Stimulated activated CD8-positive, alpha-beta memory T cell treated with anti-CD3 and anti-CD28 coated beads, Interleukin-2, amount 100 ng/mL, for 1 hour (primary cell): ENCODE data around the gene SCN10A.

ENCODE experiments used
- DNase-seq, 2 donors: peaks; one replicate each; pipeline ENCODE4 v3.0.0-alpha.2; 2020; ENCODE audit warnings: low read depth in 2 of 2

SCN10A gene

DNA sequence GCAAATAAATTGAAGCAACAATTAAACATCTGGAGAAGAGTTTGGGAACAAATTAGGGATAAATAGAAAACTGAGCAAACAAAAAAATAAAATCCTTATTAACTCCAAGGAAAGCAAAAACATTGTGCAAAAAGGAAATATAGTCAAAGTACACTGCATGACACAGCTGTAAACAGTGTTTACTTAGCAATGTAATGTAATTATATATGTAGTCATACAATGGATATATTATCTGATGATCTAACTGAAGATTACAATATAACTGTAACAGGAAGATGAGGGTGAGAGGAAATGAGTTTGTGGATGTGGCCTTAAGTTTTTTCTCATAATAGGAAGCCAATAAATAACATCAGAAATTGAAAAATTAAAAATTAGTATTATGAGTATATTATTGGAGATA is 42.5 kb downstream of the SCN10A start:
- no peak for DNase-seq

DNA sequence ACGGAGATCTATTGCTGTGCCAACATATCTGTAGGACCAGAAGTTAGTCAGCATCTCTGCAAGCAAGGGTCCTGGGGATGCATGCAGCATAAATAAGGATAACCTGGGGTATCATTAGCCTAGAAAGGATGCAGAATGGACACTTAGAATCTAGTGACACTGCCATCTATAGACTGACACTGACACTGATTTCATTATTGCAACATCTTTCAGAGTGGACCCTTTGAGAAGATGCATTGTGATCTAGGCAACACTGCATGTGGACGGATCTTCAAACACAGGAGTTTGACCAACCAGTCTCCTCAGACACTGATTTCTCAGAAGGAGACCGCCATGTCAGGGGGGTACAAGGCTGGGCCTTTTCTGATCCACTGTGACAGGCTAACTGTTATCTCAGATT is 52.4 kb downstream of the SCN10A start:
- DNase-seq, result no peak

DNA sequence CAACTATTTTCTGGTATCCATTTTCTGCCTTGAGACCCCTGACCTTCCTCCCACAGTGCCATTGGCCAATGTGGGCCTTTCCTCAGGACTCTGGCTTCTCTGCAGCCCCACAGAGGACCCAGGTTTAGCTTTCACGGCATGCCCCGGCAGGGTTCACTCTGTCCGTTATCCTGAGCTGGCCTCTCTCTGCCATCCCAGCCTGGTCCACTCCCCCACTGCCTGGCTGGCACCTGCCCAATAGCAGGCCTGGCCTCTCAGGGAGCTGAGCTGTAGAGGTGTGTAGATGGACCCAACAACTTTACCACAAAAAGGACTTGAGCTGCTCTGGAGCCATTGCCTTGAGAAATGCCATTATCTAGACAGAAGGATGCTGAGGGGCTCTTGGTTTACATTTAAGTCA is 57.5 kb downstream of the SCN10A start:
- DNase-seq, result no peak

DNA sequence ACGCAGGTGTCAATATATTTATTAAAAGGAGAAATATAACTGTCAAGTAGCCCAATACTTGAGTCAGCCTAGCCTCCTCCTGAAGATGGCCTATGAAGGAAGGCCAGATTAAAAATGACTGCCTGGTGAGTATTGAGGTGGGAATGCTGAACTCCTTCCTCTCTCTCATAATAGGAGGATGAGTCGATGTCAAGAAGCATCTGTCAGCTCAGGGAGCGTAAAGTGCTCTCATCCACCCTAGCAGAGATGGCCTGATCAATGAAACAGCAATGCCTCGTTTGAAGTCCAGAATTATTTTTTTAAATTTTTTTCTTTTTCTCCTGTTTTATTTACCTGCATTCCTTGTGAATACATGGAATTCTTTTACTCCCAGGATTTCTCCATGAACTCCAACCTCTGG is 58.3 kb downstream of the SCN10A start:
- no peak for DNase-seq

DNA sequence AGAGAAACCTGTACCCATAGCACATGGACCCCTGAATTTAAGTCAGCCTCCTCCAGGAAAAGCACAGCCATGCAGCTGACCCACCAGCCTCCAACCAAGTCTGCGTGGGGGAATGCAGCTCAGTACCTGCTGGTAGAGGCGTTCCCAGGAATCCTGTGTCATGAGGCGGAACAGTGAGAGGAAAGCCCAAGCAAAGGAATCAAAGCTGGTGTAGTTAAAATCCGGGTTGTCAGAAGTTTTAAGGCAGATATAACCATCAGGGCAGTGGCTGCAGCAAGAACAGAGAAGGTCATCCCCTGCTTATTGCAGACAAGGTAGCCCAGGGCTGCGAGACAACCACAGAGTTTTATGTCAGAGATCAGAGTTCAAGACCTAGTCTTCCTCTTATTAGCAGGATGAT is 59.1 kb downstream of the SCN10A start:
- no peak for DNase-seq

DNA sequence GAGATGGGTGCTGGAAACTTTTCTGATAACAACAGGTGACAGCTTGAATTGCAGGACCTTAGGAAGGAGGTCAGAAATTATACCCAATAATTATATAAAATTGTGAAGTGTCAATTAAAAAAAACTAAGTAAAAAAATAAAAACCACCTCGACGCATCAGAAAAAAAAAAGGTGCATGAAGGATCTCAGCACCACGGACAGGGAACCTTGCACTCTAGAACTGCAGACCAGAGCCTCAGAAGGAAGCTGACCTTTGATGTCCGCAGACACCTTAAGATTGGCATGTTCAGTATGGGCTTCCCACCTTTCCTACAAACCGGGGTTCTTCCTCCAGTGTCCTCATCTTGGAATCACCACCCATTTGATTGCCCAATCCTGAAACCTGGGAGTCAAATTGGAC is 60.9 kb downstream of the SCN10A start:
- no peak for DNase-seq

DNA sequence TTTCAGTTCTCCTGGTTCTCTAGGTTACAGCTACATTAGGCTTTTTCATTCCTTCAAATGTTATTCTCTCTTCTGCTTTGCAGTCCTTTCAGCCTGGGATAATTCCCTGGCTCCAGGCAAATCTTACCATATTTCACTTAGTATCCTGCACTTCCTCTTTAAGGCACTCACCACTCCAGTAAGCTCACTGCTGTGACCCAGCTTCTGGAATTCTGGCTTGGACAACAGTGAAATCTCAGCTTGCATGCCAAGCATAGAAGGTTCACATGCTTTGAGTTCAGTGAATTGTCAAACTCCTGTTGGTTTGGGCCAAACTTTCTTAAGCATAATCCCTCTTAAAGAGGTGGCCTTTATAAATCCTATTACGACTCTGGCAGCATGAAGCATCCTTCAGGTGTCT is 69.4 kb downstream of the SCN10A start:
- no peak for DNase-seq

DNA sequence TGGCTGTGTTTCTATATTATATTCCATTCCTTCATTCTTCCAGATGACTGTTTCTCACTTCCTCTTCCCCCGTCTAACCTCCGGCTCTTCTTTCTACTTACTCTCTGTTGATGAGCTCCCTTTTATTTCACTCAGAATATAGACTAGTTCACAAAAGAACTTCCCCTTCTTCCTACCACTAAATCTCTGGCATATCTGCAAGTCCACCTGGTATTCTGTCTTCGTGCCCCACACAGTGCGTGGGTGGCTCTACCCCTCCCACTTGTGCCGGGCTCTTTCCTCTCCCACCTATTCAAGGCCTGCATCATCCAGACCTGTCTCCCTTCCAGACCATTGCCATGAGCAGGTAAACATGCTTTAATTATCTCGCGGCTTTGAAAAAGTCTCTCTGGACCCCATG is 73.0 kb downstream of the SCN10A start:
- no peak for DNase-seq

DNA sequence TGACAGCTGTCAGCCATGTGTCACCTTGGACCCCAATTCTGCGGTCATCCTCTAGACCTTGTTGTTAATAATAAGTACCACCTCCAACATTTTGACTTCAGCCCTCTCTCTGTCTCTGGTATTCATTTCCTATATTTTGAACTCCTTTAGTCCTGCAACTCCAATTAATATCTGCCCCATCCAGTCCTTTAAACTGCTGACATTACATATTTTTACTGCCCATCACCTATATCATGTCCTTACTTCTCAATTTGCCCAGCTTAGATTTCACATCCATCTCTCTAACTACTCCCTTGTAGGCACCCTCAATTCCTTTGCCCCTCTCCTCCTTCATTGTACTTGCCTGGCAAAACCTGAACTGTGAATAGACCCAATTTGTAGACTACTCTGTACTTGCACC is 73.5 kb downstream of the SCN10A start:
- DNase-seq, result no peak

DNA sequence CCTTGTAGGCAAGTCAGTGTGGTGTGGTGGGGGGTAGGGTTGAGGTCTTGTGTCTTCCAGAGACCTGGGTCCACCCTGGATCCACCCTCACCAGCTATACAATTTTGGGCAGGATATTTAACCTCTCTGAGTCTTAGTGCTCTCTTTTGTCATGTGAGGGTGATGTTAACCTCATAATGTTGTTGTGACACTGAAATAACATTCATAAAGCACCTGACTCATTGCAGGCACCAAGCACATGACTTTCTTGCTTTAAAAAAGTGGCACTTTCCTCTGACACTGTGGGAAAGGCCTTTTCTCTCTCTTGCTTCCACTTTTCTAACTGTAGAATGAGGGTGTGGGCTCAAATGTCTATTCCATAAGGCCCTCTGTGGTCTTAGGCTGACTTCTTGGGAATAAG is 75.5 kb downstream of the SCN10A start:
- DNase-seq, result no peak

DNA sequence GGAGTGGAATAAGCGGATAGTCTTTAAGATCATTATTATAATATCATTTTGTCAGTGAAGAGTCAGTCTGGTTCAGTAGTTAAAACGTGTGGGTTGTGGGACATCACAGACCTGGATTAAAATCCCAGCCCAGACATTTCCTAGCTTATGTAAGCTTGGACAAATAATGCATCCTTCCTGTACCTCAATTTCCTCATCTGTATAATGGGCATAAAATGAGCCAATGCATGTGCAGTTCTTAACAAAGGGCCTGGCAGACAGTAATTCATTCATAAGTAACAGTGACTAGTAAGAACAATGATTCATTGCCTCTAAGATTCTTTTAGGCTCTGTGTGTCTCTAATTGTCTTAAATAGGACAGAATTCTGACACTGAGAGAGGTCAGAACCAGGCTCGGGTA is 76.1 kb downstream of the SCN10A start:
- no peak for DNase-seq

DNA sequence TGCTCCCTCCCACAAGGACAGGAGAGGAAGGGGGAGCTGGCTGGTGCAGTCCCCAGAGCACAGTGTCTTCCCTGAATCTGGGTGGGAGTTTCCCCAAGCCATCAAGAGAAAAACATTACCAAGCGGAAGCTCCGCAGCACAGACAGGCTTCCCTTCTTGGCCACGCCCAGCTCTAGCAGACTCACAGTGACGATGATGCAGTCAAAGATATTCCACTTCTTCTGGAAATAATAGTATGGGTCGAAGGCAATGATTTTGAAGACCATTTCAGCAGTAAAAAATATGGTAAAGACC is 76.7 kb downstream of the SCN10A start:
- no peak for DNase-seq

DNA sequence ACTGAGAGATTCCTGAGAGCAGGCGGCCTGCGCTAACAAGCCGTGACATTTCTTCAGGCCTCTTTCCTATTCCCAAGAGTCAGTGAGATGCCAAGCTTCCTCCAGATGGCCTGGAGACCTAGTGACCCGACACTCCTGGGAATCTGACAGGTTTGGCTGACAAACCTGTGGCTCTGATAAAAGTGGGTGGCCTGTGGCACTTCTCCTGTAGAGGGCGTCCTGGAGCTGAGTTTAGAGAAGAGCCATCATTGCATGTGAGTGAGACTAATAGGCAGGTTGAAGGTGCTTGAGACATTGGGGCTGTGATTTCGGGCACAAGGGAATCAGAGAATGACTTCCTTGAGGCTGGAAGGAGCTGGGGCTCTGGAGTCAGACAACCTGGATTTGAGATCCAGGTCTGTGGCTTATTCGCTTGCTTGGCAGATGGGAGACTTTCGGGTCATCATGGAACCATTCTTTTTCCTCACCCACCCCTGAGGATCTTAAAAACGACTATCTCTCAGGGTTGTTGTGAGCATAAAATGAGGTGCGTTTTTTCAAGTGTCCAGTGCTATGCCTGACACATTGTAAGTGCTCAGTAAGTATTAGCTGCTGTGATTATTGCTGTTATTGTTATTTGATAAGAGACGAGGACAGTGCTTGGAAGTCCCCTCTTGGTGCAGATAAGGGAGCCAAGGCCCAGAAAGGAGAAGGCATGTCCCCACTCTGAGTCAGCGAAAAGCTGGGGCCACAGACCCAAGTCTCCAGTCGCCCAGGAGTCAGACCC is 77.2 kb downstream of the SCN10A start:
- no peak for DNase-seq

DNA sequence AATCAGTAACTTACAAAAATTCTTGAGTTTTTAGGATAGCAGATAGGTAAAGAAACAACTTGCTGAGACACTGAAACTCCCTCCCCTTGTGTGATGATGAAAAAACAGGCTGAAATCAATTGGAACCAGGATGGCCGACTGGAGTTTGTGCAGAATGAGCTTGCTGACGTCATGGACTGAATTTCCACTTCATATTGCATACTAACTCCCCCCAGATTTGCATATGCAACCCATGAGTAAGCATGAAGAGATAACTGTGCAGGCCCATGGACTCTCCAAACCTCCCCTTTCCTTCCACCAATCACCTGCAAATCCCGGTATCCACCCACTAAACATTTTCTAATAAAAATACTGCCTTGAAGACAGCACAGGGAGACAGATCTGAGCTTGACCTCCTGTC is 84.5 kb downstream of the SCN10A start:
- DNase-seq, result no peak

DNA sequence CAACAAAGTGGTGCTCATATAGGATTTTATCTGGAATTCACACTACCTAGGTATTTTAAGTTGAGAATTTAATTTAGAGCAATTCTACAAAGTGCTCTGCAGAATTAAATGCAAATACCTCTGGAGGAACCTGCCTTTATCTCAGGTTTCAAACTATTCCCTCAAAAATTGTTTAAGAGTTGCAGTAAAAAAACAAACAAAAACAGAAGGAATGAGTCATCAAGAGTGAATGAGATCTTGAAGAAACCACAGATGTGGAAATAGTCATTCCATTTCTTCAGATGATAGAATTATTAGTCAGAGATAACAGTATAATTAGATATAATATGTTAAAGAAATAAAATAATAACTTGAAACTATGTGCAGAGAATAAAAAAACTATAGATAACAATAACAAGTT is 85.7 kb downstream of the SCN10A start:
- DNase-seq, result no peak

DNA sequence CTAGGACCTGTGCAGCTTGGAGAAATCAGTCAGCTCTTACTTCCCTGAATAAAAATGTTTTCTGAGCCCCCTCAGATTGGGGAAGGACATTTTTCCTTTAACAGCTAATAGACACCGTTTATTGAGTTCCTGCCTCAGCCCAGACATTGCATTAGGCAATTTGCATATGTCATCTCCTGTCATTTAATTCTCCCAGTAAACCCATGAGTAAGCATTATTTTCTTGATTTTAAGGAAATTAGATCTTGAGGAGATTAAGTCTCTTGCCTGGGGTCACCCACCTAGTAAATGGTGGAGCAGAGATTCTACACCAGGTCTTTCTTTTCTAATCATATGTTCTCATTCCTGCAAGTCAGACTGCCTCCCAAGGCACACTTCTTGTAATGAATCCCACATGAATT is 88.0 kb downstream of the SCN10A start:
- DNase-seq, result no peak

DNA sequence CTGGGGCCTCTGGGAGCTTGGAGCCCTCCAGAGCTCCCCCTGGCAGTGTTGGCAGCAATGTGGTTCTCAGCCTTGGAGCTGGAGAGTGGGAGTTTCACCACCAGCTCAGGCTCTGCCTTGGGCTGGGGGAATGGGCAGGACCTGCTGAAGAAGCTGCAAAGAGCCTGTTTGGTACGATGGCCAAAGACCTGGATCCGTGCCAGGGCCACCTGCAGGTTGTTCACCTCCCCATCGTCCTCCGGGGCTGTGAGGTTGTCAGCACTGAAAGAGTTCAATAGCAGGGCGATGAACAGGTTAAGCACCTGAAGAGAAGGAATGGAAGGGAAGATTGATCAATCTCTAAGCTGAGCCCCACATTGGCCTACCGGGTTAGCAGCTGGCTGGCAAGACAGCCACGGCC is 89.3 kb downstream of the SCN10A start:
- no peak for DNase-seq

DNA sequence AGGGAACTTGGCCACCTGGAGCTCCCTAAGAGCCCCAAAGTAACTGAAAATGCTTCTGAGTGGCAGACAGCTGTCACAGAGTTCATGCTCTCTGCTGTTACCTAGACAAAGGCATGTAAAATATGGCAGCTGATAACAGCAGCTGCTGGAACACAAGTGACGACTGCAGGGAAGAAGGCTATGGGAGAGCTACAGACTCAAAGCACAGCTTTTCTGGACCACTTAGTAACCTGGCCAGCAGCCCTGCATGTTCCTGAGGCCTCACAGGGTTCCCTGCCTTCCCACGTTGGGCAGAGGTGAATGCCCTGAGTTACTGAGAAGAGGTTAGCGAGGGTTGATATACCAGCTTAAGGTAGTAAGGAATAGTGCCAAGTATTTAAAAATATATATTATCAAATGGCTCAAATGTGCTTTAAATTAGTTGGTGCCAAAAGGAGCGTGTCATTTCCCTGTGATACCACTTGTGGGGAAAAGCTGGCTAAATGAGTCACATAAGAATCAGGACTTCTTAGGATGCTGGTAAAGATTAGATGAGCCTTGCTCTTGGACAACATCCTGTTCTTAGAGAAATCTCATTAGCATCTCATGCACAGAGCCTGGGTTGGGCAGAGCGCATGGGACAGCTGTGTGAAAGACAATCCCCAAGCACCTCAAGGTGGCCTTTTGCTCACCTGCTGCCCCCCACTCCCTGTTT is 90.1 kb downstream of the SCN10A start:
- DNase-seq, result no peak

DNA sequence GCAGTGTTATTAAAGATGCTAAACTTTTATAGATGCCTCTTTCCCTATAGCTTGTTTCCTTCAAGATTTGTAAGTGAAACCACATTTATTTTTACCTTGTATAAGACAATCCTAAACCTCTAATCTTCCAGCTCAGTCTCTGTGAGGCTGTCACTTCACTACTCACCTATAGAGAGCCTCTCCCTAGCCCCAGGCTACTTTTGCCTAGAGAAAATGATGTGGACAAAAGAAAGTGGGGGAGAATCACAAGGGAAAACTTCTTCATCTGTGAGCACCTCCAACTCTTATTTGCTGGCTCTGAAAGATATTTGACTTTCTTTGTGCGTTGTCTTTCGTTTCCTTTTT is 91.7 kb downstream of the SCN10A start:
- no peak for DNase-seq

DNA sequence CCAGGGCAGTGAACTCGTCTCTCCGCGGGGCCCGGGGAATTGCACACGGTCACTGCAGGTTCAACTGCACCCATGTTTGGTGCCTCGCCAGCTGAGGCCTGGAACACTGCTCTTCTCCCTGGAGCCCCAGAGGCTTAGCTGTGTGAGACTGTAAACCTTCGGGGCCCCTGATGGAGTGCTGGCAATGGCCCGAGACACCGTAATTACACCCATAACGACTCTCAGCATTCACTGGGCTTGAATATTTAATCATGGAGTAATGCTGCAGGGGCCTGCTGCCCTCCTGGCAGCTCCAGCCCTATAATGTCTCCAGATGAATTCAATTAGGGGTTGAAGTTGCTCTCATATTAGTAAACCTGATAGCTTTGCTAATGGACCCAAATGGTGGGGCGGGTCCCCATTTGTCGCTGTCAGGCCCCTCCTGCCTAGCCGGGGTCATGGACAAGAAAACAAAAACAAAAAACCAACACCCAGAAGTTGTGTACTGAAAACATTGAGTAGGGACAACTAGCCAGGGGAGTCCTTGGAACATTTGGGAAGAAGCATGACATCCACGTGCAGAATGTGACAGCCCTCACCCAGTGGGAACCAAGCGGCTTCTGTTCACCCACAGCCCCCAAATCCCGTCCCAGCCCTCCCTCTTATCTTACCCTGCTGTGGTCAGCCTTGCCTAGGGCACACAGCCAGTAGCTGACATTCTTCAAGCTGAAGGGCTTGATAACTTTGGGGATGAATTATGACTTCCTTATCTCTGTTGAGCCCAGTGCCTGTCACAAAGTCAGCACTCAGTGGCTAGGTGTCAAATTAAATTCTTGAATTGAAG is 92.2 kb downstream of the SCN10A start:
- no peak for DNase-seq

DNA sequence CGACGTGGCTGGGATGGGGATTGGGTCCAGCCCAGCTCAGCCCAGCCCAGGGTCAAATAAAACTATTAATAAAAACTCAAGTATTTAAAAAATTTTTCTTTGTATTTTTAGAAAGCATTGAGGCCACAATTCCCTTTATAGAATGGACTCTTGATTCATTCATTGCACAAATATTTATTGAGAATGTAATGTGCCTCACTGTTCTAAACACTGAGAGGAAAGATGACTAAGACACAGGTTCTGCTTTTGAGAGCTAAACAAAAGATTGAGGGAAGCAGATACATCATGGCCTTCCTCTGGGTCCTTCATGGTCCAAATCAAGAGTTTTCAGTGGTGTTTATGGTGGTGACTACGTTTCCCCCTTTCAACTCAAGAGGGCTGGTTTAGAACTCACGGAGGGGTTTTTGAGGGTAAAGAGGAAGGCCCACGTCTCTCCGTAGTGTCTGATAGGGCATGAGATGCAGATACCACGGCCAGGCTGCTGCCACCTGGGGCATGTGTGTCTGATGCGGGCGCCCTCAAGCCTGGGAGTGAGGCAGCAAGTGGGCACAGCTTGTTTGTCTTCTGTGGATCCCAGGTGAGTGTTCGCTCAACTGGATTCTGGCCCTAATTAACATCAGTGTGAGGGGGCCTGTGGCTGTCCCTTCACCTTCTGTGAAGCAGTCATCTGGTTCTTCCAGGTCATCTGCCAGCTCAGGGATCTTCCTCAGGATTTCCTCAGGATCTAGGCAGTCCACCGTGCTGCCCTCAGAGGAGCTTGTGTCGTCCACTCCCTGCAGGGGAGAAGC is 93.0 kb downstream of the SCN10A start:
- no peak for DNase-seq

DNA sequence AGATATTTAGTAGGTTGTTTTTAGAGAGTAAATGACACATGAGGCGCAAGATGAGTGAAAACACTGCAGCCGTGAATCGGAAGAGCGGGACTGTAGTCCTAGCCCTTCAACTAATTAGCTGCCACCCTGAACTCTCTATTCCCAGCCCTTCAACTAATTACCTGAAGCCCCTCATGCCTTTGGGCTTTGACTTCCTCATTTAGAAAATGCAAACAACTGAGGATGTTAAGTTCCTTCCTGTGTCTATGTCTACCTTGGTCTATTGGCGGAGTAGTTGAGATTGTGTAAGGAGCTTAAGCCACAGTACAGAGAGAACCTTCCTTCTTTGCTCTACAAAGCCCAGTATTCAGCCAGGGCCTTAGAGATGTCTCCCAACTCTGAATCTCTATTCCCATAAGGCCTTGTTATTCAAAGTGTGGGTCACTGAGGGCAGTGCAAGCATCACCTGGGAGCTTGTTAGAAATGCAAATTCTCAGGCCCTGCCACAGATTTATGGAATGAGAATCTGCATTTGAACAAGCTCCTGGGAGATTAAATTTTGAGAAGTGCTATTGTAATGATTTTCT is 94.7 kb downstream of the SCN10A start:
- no peak for DNase-seq
